ENCODE measurements around the gene TPBG.
A peak's percentile ranks its signal among the peaks of the same experiment; 100 is the strongest.

The TPBG gene, protein sequence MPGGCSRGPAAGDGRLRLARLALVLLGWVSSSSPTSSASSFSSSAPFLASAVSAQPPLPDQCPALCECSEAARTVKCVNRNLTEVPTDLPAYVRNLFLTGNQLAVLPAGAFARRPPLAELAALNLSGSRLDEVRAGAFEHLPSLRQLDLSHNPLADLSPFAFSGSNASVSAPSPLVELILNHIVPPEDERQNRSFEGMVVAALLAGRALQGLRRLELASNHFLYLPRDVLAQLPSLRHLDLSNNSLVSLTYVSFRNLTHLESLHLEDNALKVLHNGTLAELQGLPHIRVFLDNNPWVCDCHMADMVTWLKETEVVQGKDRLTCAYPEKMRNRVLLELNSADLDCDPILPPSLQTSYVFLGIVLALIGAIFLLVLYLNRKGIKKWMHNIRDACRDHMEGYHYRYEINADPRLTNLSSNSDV

DNA sequence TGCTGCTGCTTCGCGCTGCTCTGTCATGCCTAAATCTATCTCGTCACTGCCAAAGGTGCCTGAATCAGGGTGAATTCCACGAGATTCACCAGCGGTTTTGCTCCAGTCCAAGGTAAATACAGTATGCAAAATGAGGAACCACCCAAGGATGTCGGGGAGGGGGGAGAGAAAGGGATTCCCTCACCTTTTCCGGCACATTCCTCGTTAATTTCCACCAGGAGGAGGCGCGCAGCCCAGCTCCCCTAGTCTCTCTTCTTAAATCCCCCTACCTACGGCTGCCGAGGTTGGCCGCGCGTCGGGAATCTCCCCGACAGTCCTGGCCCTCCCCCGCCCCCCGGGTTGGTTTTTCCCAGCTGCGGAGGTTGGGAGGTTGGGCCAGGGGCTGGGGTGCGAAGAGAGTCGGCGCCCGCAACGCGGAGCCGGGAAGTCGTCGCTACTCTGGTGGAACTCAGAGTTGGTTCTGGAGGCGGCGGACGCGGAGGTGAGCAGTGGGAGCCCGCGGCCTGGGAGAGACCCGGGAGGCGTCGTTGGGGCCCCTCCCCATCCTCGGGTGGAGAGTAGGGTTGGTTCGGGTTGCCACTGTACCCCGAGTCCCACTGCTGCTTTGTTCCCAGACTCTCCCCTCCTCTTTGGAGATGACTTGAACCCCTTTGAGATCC, at the start of gene TPBG:
TSS of gene TPBG (plus strand) at position 390 of the 659 bp plus-strand sequence. CDS start 1,145 bp downstream, outside the sequence.
- peak; percentile 7 for DNase-seq

DNA sequence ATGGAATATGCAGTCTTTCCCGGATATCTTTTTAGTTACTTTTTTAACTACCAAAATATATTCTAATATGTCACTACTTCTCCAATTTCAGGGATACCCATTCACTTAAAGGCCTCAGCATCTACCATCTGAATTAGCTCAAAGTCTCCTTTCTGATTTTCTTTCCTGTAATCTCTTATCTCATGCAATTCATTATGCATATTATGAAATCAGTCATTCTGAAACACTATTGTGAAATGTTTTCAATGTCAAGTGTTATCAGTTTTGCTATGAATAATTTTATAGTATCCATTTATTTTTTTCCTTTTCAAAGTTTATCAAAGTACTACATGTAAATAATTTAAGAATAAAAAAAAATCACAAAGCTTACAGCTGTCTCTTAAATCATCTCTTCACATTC, 41.2 kb upstream of the TPBG start:
- DNase-seq: no peak

DNA sequence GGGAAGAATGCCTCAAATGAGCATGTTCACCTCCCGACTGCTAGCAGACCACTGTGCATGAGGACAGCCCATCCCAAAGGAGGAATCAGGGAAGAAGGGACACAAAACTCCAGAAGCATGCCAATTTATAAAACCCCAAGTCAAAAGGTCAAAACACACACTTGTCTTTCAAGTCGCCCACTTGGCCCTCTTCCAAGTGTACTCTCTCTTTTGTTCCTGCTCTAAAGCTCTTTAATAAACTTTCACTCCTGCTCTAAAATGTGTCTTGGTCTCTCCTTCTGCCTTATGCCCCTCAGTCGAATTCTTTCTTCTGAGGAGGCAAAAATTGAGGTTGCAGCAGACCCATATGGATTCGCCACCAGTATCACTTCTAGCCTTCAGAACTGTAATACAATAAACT, 33.9 kb upstream of the TPBG start:
- DNase-seq: no peak

DNA sequence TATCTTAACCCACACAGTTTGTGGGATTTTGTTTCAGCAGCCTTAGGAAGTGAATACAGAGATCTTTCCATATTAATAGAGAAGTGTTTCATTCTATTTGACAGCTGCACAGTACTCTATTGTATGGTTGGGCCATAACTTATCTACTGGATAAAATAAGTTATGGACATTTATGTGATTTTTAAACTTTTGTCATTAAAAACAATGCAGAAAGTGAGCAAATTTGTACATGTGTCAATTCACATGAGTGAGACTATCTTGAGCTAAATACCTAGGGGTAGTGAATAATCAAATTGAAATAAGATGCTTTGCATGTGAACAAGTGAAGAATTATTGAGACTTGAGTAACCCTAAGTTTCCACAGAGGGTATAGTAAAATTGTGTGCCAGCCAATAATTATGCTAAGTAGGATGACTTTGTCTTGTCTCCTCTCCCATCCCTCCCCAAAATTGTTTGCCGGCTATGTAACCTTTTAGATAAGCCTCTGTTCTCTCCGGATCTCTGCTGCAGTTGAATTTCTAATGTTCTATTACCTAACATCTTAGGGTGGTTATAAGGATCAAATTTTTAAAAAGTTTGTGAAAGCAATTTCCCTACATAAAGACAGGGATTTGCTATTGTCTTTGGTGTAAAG, 33.3 kb upstream of the TPBG start:
- DNase-seq: no peak

DNA sequence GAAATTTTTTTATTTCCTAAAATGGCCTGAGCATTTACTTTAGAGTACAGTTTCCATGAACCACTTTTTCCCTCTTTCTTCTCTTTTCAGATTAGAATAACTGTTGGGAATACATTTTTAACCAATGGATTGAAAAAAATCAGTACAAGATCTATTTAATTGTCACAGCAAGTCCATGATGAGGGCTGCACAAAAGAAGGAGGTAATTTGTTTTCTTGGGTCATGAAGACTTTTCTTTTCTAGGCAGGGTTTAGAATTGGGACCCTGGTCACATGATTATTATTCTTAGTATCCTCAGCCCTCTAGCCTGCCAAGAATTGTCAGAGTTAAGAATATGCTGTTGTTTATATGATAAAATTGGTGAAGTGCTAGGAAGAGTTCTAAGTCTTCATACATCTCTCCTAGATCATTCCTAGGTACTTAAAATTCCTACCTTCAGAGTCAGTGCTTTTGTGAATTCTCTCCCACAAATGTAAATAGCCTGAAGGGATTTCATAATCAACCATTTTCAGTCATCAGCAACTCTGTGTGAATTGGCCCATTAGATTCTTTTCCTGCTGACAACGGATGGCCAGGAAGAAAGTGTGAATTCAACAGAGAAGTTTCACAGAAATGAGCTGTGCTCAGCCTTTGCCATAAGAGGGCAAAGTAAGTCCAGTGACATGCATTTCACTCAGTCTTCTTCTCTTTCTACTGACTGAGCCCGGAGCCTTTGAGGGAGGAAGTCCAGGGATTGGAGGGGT, 32.4 kb upstream of the TPBG start:
- DNase-seq: no peak

DNA sequence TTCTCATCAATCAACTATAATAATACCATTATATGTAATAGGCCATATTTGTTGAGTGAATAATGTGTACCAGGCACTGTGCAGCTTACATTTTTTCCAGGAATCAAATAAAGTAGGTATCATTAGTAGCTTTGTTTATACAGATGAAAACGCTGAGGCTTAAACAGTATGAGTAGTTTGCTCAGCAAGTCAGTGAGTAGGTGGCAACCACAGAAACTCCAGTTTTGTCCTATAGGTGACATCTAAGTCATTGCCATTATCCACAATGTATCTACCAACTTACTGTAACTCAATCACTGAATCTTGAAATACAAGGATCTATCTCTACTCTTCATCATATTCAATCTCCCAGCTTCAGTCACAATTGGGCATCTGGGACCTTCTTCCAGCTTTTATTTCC, 29.8 kb upstream of the TPBG start:
- no peak for DNase-seq

DNA sequence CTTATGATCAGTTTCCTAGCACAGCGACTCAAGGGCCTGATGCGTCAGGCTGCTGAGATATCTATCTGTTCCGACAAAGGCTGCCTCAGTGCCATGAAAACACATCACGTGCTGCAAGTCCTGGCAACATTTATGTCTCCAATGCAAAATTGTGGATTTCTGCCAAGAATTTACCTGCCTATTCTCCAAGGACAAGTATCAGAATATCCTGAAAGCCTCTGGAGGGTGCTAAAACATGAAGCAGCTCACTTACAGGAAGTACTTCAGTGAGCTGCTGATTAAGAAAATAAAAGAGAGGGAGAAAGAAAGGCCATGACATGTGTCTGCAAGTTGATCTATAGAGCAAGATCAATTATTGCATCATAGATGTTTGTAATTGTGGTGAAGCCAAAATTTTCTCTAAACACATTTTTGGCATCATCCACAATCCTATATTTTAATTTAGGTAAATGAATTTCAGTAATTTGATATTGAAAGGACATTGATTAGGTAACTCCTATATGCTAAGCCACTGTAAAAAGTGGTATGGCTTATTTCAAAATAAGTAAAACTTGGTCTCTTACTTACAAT, 25.8 kb upstream of the TPBG start:
- DNase-seq: no peak

DNA sequence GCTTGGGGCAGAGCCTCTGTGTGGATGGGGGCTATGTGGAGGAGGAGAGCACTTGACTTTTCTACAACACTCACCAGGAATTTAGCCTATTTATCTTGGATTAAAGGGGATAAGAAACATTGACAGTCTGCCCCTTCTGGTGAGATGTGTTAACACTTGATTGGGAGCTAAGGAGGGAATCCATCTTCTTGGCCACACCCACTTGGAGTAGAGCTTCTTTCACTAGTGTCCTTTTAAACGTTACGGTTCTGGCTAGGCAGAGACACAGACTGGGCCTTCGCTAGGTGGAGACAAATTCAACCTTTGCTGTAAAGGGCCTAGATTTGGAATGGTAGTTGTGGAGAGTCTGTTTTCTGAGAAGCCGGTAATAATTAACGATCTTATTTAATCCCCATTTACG, 15.5 kb upstream of the TPBG start:
- DNase-seq: no peak

DNA sequence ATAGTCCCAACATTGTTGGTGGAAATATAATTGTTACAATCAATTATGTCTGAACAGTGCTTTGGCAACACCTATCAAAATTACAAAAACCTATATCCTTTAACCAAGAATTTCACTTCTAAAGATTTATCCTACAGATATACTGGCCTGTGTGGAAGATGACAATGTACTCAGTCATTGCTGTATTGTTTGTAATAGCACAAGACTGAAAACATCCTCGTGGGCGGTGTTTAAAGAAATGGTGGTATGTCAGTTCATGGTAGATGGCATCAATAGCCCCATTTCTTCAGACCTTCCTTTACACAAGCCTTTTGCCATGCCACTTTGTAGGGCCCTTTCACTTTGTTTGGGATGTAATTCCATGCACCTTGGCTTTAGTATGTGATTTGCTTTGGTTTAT, 9.8 kb upstream of the TPBG start:
- no peak for DNase-seq

DNA sequence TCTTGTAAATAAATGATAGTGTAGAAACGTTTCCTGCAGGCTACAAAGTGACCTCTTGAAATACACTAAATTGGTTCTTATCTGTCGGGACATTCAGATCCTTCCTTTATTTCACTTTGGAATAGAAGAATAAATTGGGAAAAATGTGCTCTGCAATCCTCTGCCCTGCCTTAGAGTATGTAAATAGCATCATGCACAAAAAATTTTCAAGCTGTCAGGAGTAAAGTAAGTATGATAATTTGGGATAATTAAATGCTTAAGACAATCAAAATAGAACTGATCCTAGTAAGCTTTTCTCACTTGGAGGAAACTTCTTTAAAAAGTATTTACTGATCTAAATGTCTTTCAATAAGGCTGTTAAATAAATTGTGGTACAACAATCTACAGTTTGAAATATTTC, 3.1 kb upstream of the TPBG start:
- no peak for DNase-seq

DNA sequence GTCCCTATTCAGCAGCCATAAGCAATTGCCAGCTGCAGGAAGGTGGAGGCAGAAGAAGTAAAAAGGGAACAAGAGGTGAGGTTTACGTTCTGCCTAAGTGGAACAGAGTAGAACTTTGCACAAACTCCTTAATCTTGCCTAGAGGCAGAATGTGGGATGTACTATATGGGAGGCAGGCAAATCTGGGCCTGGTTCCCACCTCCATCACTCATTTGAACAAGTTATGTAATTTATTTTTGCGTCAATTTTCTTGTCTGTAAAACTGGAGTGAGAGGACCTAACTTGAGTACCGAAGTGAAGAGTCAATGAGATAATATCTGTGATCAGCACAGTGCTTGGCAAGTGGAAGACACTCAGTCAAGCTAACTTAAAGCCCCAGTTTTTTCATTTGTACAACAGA, 2.0 kb upstream of the TPBG start:
- no peak for DNase-seq

DNA sequence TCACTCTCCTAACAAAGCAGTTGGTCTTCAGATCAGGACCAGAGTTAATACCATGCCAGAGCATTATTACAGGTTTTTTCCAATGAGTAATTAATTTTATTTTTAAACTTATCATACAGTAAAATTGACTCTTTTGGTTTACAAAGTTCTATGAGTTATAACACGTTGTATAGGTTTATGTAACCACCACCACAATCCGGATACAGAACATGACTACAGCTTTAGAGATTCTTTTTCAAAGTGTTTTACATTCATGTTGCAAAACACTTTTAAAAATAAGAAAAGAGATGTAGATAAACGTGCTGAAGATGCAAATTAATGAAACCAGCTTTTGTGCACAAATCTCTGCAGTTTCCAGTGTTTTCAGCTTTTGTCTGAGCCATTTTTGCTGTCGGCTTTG, 1.5 kb upstream of the TPBG start:
- DNase-seq: no peak

DNA sequence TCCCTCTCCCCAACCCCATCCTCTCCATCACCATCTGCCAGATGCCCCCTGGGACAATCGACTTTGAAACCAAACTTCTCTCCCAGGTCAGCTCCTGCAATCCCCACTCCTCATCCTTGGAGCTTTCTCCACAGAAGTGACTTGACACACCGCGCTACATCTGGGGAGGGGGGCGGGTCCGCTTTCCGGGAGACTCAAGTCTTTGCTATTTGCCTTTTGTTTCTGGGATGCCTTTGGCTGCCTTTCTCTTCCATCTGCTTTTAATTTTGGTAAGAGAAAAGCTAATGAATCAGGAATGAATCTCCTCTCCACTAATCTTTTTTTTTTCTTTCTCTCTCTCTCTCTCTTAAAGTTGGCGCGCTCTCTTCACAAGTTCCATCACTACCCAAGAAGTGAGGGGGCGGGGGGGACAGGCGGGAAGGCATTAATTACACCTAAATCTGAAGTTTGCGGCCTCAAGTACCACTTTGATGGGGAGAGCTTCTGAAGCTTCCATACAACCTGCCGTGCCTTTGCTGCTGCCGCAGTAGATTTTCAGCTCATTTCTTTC, 664 bp upstream of the TPBG start:
- no peak for DNase-seq

DNA sequence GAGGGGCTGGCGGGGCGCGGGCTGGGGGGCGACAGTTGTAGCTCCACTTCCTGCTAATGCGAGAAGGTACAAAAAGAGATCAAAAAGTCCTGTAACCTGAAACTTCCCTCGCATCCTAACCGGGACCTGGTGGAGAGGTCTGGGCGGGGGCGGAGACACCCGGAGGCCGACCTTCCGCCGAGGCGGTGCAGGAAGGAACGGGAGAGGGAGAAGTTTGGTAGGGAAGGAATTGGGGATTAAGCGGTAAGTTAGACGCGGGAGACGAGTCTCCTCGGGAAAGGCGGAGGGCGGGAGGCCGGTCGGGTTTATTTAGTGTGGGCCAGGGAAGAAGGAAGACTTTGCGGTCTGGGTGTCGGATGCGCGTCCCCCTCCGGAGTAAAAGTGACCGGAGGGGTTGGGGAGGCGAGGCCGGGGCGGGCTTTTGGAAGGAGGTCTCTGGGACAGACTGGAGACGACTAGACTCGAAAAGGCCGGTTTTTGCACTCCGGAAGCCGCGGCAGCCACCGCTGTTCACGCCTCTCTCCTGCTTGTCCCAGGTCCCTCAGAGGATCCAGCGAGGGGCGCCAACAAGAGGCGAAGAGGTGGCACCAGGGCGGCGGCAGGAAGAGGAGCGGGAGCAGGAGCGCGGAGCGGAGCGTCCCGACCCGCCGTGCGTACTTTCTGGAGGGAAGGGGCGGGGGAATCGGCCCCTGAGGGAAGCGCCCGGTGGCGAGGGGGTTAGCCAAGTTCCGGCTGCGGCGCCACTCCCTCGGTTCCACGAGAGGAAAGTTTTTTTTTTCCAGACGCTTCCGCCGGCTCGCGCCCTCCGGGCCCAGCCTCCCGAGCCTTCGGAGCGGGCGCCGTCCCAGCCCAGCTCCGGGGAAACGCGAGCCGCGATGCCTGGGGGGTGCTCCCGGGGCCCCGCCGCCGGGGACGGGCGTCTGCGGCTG, 734 bp downstream of the TPBG start:
- no peak for DNase-seq

DNA sequence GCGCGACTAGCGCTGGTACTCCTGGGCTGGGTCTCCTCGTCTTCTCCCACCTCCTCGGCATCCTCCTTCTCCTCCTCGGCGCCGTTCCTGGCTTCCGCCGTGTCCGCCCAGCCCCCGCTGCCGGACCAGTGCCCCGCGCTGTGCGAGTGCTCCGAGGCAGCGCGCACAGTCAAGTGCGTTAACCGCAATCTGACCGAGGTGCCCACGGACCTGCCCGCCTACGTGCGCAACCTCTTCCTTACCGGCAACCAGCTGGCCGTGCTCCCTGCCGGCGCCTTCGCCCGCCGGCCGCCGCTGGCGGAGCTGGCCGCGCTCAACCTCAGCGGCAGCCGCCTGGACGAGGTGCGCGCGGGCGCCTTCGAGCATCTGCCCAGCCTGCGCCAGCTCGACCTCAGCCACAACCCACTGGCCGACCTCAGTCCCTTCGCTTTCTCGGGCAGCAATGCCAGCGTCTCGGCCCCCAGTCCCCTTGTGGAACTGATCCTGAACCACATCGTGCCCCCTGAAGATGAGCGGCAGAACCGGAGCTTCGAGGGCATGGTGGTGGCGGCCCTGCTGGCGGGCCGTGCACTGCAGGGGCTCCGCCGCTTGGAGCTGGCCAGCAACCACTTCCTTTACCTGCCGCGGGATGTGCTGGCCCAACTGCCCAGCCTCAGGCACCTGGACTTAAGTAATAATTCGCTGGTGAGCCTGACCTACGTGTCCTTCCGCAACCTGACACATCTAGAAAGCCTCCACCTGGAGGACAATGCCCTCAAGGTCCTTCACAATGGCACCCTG, 1.6 kb downstream of the TPBG start:
- no peak for DNase-seq

DNA sequence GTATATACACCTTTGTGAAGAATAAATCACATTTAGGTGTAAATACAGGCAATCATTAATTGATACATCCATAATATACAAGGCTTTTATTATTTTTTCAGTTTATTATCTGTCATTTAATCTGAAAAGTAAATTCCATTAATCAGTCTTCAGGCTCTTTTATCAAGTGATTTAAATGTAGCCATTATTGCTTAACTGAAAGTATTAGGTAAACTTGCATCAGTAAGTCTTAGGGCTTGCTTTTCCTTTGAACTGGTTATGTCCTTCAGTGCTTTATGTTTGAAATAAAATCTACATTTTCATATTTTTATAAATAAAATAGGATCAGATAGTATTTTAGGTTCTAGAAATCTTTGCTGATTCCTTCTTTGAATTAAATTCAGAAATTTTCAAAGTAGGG, 4.1 kb downstream of the TPBG start:
- DNase-seq: no peak

DNA sequence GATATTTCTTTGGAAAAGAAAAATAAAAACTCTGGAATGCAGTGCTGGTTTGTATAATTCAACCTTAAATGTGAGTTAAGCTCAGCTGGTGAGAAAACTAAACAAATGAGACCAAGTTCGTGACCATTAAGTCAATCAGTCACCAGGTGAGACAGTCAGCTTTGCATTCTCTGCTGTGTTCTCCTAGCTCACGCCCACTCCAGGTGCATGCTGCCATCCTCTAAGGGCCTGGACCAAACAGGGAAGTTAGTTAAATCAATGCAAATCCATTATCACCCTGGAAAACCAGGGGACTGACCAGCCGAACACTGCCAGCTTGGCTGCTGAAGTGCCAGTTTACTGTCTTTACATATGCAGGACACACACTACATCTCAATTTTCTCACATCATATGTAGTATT, 7.2 kb downstream of the TPBG start:
- DNase-seq: no peak

DNA sequence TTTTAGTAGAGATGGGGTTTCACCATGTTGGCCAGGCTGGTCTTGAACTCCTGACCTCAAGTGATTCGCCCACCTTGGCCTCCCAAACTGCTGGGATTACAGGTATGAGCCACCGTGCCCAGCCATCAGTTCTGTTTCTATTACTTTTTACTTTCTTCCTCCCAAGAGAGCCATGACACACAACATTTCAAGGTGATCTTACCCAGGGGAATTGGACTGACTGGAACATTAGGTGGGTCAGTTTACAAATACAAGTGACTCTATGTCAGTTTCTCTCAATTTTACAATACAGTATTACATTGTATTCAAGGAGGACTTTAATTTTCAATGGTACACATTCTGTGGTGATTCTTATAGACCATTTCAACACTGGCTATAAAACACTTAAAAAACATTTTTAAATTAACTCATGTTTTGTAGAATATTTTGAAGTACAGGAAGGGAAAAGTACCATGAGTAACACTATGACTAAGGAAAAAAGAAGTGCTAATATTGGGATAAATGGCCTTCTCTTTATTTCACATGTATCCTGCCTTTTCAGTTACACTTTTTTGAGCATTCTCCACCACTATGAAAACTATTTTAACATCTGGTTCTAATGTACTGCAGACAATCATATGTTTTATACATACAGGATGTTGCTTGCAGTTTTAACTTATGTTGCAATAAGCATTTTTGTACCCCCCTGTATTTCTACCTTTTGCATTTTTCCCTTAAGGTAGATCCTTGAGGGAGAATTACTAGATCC, 8.4 kb downstream of the TPBG start:
- DNase-seq: no peak

DNA sequence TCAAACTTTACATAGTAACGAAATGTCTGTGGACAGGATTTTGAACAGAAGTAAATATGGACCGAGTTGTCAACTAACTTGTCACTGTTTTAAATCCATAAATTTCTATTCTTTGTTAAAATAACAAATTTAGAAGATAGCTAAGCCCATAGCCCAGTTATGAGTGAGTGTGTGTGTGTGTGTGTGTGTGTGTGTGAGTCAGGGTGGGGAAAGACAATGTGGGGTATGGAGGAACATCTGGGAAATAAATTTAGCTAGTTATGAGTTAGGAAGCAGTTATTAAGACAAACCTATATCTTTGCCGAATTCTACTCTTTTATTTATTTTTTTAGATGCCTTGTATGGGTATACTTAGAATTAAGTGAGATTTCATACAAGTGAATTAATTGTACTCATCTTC, 9.0 kb downstream of the TPBG start:
- no peak for DNase-seq

DNA sequence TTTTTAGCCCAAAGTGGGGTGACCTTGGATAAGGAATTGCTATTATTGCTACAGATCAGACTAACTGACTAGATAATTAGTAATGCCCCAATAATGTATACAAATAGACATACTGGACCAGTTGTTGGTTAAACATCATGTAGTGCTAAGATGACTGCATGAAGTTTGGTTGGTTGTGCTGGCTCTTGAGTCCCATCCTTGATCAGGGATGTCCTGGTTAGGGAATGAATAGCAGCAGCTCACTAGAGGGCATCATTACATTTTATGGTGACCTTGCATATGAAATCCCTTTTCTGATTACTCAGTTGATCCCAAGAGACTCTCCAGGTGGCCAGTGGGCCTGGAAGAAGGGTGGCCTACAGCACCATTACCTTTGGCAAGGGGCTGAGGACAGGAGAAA, 10.9 kb downstream of the TPBG start:
- DNase-seq: no peak

Measured in CD4-positive, alpha-beta T cell treated with Interleukin-21 for 1 hour (primary cell).